Measurements from ENCODE around the gene ARHGAP1. TPM values are rescaled to one million over a fixed set of nuclear protein-coding genes. Genes with fewer than 3 reads are reported as not detected.

ARHGAP1 gene
- total and polyA plus RNA-seq, 2 donors (not counting 3 experiments of a cell fraction or from before 2014, with no cell fraction given), result 30.9 to 58.2 TPM

DNA sequence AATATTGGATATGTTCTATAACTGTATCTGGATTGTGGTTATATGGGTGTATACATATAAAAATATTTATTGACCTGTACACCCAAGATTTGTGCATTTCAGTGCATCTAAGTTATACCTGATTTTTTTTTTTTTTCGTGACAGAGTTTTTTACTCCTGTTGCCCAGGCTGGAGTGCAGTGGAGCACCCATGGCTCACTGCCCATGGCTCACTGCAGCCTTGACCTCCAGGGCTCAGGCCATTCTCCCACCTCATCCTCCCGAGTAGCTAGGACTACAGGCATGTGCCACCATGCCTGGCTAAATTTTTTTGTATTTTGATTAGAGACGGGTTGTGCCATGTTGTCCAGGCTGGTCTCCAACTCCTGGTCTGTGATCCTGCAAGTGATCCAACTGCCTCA is 58.8 kb downstream of the ARHGAP1 start:
- peaks cover 0 to 10% of the 10 kb centered on the region in 2 experiments for H3K36me3 ChIP-seq (ENCODE audit: control insufficient read depth in 2 of 2, extremely low read depth in 1 of 2, insufficient read depth in 2 of 2, low read length in 2 of 2)
- BruUV-seq (replicated peaks), result no TSS peak
- H3K9me1 ChIP-seq (replicated peaks; ENCODE audit: control insufficient read depth, extremely low read depth, insufficient read depth, low read length), result no peaks in the 10 kb centered on the region
- dilution Hi-C loops (cut with MboI; ENCODE audit: extremely low pct_ligation_motif_present, low sequenced_read_pairs) (no loop called here), intact Hi-C loops (cut with micrococcal nuclease) (no loop called here)
- H4K20me1 ChIP-seq (replicated peaks; ENCODE audit: control insufficient read depth, extremely low read depth, insufficient read depth, low read length), result no peaks in the 10 kb centered on the region
- H2AFZ ChIP-seq (ENCODE audit: low read depth, low read length), result no peak overlapping the region
- no peaks in the 10 kb centered on the region for H3K4me1 ChIP-seq (ENCODE audit: control insufficient read depth, extremely low read depth, insufficient read depth, low read length)
- ChIA-PET POLR2A (no interaction called here), CTCF (interaction anchor here (0.6 kb wide), 1 partner anchor 19 kb away, joined by 3 read pairs; no protein-coding TSS in a partner anchor)
- H3K9me3 ChIP-seq (replicated peaks; ENCODE audit: control insufficient read depth, insufficient read depth, low read length), result no peaks in the 10 kb centered on the region
- no peaks in the 10 kb centered on the region for H3K27me3 ChIP-seq (ENCODE audit: control insufficient read depth in 2 of 2, insufficient read depth in 2 of 2, low read length in 2 of 2)
- DNase-seq (ENCODE audit: low read depth, low spot score), result no peak
- FAIRE-seq, result no peak
- H3K4me3 ChIP-seq (replicated peaks in 1 of 3; ENCODE audit: insufficient read depth in 1 of 3, low read depth in 1 of 3, low read length in 3 of 3), result no peak overlapping the region
- H3K27ac ChIP-seq (ENCODE audit: insufficient read depth, low read depth, low read length), result no peak overlapping the region
- H3K9ac ChIP-seq (replicated peaks; ENCODE audit: extremely low read depth, insufficient read depth, low read length), result no peak overlapping the region
- H3K4me2 ChIP-seq (ENCODE audit: insufficient read depth, low read length), result no peak overlapping the region
- no peak for TF ChIP-seq MYC (IDR thresholded peaks at IDR 0.05; ENCODE audit: low read depth, low read length)
- TF ChIP-seq POLR2A (IDR thresholded peaks at IDR 0.05; ENCODE audit: low read depth, low read length), result no peak
- H3K79me2 ChIP-seq (ENCODE audit: control insufficient read depth, insufficient read depth, low read length), result no peaks in the 10 kb centered on the region

DNA sequence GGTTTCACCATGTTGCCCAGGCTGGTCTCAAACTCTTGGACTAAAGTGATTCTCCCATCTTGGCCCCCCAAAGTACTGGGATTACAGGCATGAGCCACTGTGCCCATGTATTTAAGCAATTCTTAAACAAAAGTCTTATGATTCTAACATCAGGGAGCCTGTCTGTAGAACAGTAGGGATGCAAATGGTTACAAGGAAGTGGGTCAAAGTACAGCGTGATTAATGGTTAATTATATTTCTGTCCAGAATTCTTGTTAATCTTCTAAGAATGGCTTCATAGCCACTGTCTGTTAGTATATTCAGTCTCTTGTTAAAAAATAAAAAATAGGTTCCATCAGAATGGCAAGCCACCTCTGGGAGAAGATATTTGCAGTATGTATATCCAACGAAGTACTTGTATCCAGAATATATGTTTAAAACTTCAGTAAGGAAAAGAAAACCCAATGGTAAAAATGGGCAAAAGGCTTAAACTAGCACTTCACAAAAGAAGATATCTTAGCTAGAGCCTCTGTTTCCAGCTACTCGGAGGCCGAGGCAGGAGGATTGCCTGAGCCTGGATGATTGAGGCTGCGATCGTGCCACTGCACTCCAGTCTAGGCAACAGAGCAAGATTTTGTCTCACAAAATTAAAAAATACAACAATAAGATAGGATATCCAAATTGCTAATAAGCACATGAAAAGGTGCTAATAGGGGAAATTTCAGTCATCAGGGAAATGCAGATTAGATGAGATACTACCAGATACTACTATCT is 60.2 kb downstream of the ARHGAP1 start:
- CTCF ChIA-PET, result interaction anchor here (0.6 kb wide), 1 partner anchor 42 kb away, joined by 6 read pairs; no protein-coding TSS in a partner anchor
- no TSS peak for BruUV-seq (replicated peaks)
- intact Hi-C loops (cut with micrococcal nuclease), result no loop called here
- dilution Hi-C loops (cut with MboI; ENCODE audit: extremely low pct_ligation_motif_present, low sequenced_read_pairs), result no loop called here
- Histone ChIP-seq H3K36me3 (ENCODE audit: control insufficient read depth in 2 of 2, extremely low read depth in 1 of 2, insufficient read depth in 2 of 2, low read length in 2 of 2) (no peaks in the 10 kb centered on the region), H3K79me2 (ENCODE audit: control insufficient read depth, insufficient read depth, low read length) (no peaks in the 10 kb centered on the region), H2AFZ (ENCODE audit: low read depth, low read length) (no peak overlapping the region), H3K4me2 (ENCODE audit: insufficient read depth, low read length) (no peak overlapping the region), H3K9ac (replicated peaks; ENCODE audit: extremely low read depth, insufficient read depth, low read length) (no peak overlapping the region), H3K4me3 (replicated peaks in 1 of 3; ENCODE audit: insufficient read depth in 1 of 3, low read depth in 1 of 3, low read length in 3 of 3) (no peak overlapping the region), H3K4me1 (ENCODE audit: control insufficient read depth, extremely low read depth, insufficient read depth, low read length) (no peaks in the 10 kb centered on the region), H3K9me3 (replicated peaks; ENCODE audit: control insufficient read depth, insufficient read depth, low read length) (no peaks in the 10 kb centered on the region), H4K20me1 (replicated peaks; ENCODE audit: control insufficient read depth, extremely low read depth, insufficient read depth, low read length) (no peaks in the 10 kb centered on the region), H3K27me3 (ENCODE audit: control insufficient read depth in 2 of 2, insufficient read depth in 2 of 2, low read length in 2 of 2) (no peaks in the 10 kb centered on the region), H3K9me1 (replicated peaks; ENCODE audit: control insufficient read depth, extremely low read depth, insufficient read depth, low read length) (no peaks in the 10 kb centered on the region), H3K27ac (ENCODE audit: insufficient read depth, low read depth, low read length) (no peak overlapping the region)
- FAIRE-seq (no peak), DNase-seq (ENCODE audit: low read depth, low spot score) (no peak)
- TF ChIP-seq, protein P1, sequence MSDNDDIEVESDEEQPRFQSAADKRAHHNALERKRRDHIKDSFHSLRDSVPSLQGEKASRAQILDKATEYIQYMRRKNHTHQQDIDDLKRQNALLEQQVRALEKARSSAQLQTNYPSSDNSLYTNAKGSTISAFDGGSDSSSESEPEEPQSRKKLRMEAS (IDR thresholded peaks at IDR 0.05; ENCODE audit: insufficient read depth, insufficient read length), result no peak
- TF ChIP-seq GATA2 (IDR thresholded peaks at IDR 0.05; ENCODE audit: insufficient read depth, insufficient read length, low read depth, low read length), result no peak
- TF ChIP-seq POLR2AphosphoS5 (IDR thresholded peaks at IDR 0.05; ENCODE audit: insufficient read depth, low read depth, low read length), result no peak
- TF ChIP-seq MYC (IDR thresholded peaks at IDR 0.05; ENCODE audit: low read depth, low read length), result no peak
- no peak for TF ChIP-seq JUN (IDR thresholded peaks at IDR 0.05; ENCODE audit: borderline replicate concordance, insufficient read depth, insufficient read length, low read depth)
- TF ChIP-seq, protein P2, sequence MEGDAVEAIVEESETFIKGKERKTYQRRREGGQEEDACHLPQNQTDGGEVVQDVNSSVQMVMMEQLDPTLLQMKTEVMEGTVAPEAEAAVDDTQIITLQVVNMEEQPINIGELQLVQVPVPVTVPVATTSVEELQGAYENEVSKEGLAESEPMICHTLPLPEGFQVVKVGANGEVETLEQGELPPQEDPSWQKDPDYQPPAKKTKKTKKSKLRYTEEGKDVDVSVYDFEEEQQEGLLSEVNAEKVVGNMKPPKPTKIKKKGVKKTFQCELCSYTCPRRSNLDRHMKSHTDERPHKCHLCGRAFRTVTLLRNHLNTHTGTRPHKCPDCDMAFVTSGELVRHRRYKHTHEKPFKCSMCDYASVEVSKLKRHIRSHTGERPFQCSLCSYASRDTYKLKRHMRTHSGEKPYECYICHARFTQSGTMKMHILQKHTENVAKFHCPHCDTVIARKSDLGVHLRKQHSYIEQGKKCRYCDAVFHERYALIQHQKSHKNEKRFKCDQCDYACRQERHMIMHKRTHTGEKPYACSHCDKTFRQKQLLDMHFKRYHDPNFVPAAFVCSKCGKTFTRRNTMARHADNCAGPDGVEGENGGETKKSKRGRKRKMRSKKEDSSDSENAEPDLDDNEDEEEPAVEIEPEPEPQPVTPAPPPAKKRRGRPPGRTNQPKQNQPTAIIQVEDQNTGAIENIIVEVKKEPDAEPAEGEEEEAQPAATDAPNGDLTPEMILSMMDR (IDR thresholded peaks at IDR 0.05; ENCODE audit: extremely low read depth in 1 of 2, insufficient read depth in 1 of 2, low read depth in 1 of 2, low read length in 2 of 2), result no peak
- no peak for TF ChIP-seq EZH2 (IDR thresholded peaks at IDR 0.05; ENCODE audit: borderline replicate concordance, low read depth, low read length, severe bottlenecking)
- TF ChIP-seq POLR2A (IDR thresholded peaks at IDR 0.05; ENCODE audit: low read depth, low read length), result no peak
- no peak for TF ChIP-seq FOS (IDR thresholded peaks at IDR 0.05; ENCODE audit: borderline replicate concordance, insufficient read depth, low read length)
- POLR2A ChIA-PET, result no interaction called here
